Neural cell (in vitro differentiated cells): ENCODE data around the gene CYP4F22. TPM values are rescaled to one million over a fixed set of nuclear protein-coding genes. Genes with fewer than 3 reads are reported as not detected.

Experiments used
- H2AFZ ChIP-seq: fragments of 200-600, 300-800 bp; sonication (generic), shearing (Covaris generic); 2 replicates; pipeline ENCODE4 v1.6.0; 2014; ENCODE audit warnings: low read depth, mild to moderate bottlenecking, antibody characterized with exemption, low read length, moderate library complexity
- H3F3A ChIP-seq: fragments of 200-600 bp; shearing (Covaris generic); 2 replicates; pipeline ENCODE4 v1.6.1; 2016; ENCODE audit warnings: mild to moderate bottlenecking, moderate library complexity, mixed read lengths, antibody characterized with exemption, low read length; ENCODE audit not compliant: insufficient read depth, poor library complexity, severe bottlenecking
- H3K27ac ChIP-seq: fragments of 200-600, 300-800 bp; sonication (generic), shearing (Covaris generic); 2 replicates; pipeline ENCODE4 v1.5.1; 2014; ENCODE audit warnings: mild to moderate bottlenecking, low read length, moderate library complexity
- H3K27me3 ChIP-seq: fragments of 300-800, 200-600 bp; sonication (generic), shearing (Covaris generic); 2 replicates; pipeline ENCODE4 v1.6.0; 2014; ENCODE audit warnings: mild to moderate bottlenecking, low read depth, low read length, moderate library complexity; ENCODE audit not compliant: insufficient read depth
- H3K36me3 ChIP-seq: fragments of 300-800, 200-600 bp; sonication (generic), shearing (Covaris generic); 2 replicates; pipeline ENCODE4 v1.5.1; 2014; ENCODE audit warnings: mild to moderate bottlenecking, antibody characterized with exemption, low read length, moderate library complexity; ENCODE audit not compliant: insufficient read depth
- H3K4me2 ChIP-seq: fragments of 300-800, 200-600 bp; sonication (generic), shearing (Covaris generic); 2 replicates; pipeline ENCODE4 v1.6.0; 2014; ENCODE audit warnings: mild to moderate bottlenecking, low read length
- H3K4me3 ChIP-seq: fragments of 300-800, 200-600 bp; sonication (generic), shearing (Covaris generic); 2 replicates; pipeline ENCODE4 v1.5.1; 2014; ENCODE audit warnings: mild to moderate bottlenecking, low read length, moderate library complexity
- H3K79me2 ChIP-seq: fragments of 200-600 bp; shearing (Covaris generic); replicated peaks from 2 replicates; pipeline ENCODE4 v1.6.0; 2014; ENCODE audit warnings: mild to moderate bottlenecking, low read length, moderate library complexity; ENCODE audit not compliant: insufficient read depth
- H3K9ac ChIP-seq: fragments of 300-800, 200-600 bp; sonication (generic), shearing (Covaris generic); 2 replicates; pipeline ENCODE4 v1.6.1; 2016; ENCODE audit warnings: mild to moderate bottlenecking, low read length, mixed read lengths
- H3K9me2 ChIP-seq: fragments of 200-600 bp; shearing (Covaris generic); 2 replicates; pipeline ENCODE4 v1.6.1; 2016; ENCODE audit warnings: mild to moderate bottlenecking, low read length, mixed read lengths; ENCODE audit not compliant: insufficient read depth
- H3K9me3 ChIP-seq: fragments of 200-600, 300-800 bp; sonication (generic), shearing (Covaris generic); 2 replicates; pipeline ENCODE4 v1.6.1; 2016; ENCODE audit warnings: mild to moderate bottlenecking, mixed run types, low read length, moderate library complexity, mixed read lengths
- H4K20me1 ChIP-seq: fragments of 200-600 bp; shearing (Covaris generic); 2 replicates; pipeline ENCODE4 v1.6.1; 2016; ENCODE audit warnings: mild to moderate bottlenecking, mixed run types; ENCODE audit not compliant: insufficient read depth
- CTCF ChIP-seq: fragments of 450-650 bp; IDR thresholded peaks from 2 replicates; pipeline ENCODE4 v1.5.1; 2014; ENCODE audit warnings: antibody characterized with exemption, mild to moderate bottlenecking, moderate library complexity; ENCODE audit not compliant: poor library complexity, severe bottlenecking
- EP300 ChIP-seq: fragments of 450-650 bp; conservative IDR thresholded peaks from 2 replicates; pipeline ENCODE4 v1.6.1; 2014; ENCODE audit warnings: antibody characterized with exemption, mild to moderate bottlenecking, moderate library complexity; ENCODE audit not compliant: poor library complexity, severe bottlenecking
- EZH2 ChIP-seq: fragments of 200-600, 300-800 bp; shearing (Covaris generic), sonication (generic); IDR thresholded peaks from 2 replicates; pipeline ENCODE4 v1.6.1; 2014; ENCODE audit warnings: antibody characterized with exemption, low read length, borderline replicate concordance, mild to moderate bottlenecking; ENCODE audit not compliant: insufficient read depth, poor library complexity, severe bottlenecking
- MXI1 ChIP-seq: fragments of 450-650 bp; conservative IDR thresholded peaks from 2 replicates; pipeline ENCODE4 v1.6.1; 2014; ENCODE audit warnings: antibody characterized with exemption, mild to moderate bottlenecking; ENCODE audit not compliant: poor library complexity, severe bottlenecking
- POLR2AphosphoS5 ChIP-seq: IDR thresholded peaks from 2 replicates; pipeline ENCODE4 v1.6.1; 2012
- RAD21 ChIP-seq: fragments of 450-650 bp; conservative IDR thresholded peaks from 2 replicates; pipeline ENCODE4 v1.6.1; 2014; ENCODE audit warnings: antibody characterized with exemption, mild to moderate bottlenecking, moderate library complexity
- REST ChIP-seq: IDR thresholded peaks from 2 replicates; pipeline ENCODE4 v1.6.1; 2012; ENCODE audit warnings: borderline replicate concordance
- SMC3 ChIP-seq: fragments of 450-650 bp; conservative IDR thresholded peaks from 2 replicates; pipeline ENCODE4 v1.6.1; 2014; ENCODE audit warnings: antibody characterized with exemption, mild to moderate bottlenecking, moderate library complexity; ENCODE audit not compliant: poor library complexity
- TAF1 ChIP-seq: IDR thresholded peaks from 2 replicates; pipeline ENCODE4 v1.6.1; 2012; ENCODE audit warnings: low read depth
- polyA plus RNA-seq: library from polyadenylated mRNA; depleted of rRNA; stranded (reverse); fragments of >200 nt; gene quantifications from 2 replicates; pipeline ENCODE4 v1.2.3, GENCODE V29; 2014

The CYP4F22 gene
- polyA plus RNA-seq, 1 donor from 2014 or later = not detected

- H3K36me3 ChIP-seq = no peaks in the 10 kb centered on the region
- H4K20me1 ChIP-seq = no peaks in the 10 kb centered on the region
- no peak overlapping the region for H2AFZ ChIP-seq
- H3K9me2 ChIP-seq = no peaks in the 10 kb centered on the region
- no peak overlapping the region for H3K4me3 ChIP-seq
- no peaks in the 10 kb centered on the region for H3K9me3 ChIP-seq
- TF ChIP-seq EP300 (no peak), SMC3 (no peak), REST (no peak)
- H3K79me2 ChIP-seq = no peaks in the 10 kb centered on the region
- H3K27ac ChIP-seq = no peak overlapping the region
- H3F3A ChIP-seq = no peaks in the 10 kb centered on the region
- H3K27me3 ChIP-seq = no peaks in the 10 kb centered on the region
- no peak overlapping the region for H3K4me2 ChIP-seq
- no peak overlapping the region for H3K9ac ChIP-seq
Observed at GRCh38 chr19:15502264-15502663, 6.1 kb upstream of the CYP4F22 start.

GRCh38 chr19:15506074-15506571 lies 2.2 kb upstream of the CYP4F22 start:
- TF ChIP-seq SMC3 (no peak), REST (no peak), EP300 (no peak), TAF1 (no peak), CTCF (no peak), RAD21 (no peak), MXI1 (no peak), POLR2AphosphoS5 (no peak), EZH2 (no peak)
- H3K9me2 ChIP-seq = no peaks in the 10 kb centered on the region
- H2AFZ ChIP-seq = no peak overlapping the region
- no peaks in the 10 kb centered on the region for H3K27me3 ChIP-seq
- no peak overlapping the region for H3K4me2 ChIP-seq
- no peaks in the 10 kb centered on the region for H3K36me3 ChIP-seq
- no peaks in the 10 kb centered on the region for H3F3A ChIP-seq
- no peaks in the 10 kb centered on the region for H3K9me3 ChIP-seq
- no peak overlapping the region for H3K27ac ChIP-seq
- no peak overlapping the region for H3K4me3 ChIP-seq
- H3K9ac ChIP-seq = no peak overlapping the region
- H4K20me1 ChIP-seq = no peaks in the 10 kb centered on the region
- no peaks in the 10 kb centered on the region for H3K79me2 ChIP-seq
